ENCODE measurements around the gene TMEM128. TPM values are rescaled to one million over a fixed set of nuclear protein-coding genes. Genes with fewer than 3 reads are reported as not detected.

The TMEM128 gene
- total RNA-seq, 1 experiment from 2014 or later: 21.5 TPM

DNA sequence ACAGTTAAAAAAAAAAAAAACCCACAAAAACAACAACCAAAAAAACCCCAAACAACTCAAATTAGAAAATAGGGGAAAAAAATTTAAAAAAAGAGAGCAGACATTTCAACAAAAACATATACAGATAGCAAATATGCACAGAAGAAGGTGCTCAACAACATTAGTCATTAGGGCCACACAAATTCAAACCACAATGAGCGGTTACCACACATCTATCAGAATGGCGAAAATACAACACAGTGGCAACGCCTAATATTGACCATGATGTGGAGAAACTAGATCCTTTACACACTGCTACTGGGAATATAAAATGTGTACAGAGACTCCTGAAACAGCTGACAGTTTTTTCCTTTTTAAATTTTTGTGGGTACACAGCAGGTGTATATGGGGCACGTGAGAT lies 22.5 kb upstream of the TMEM128 start:
- Histone ChIP-seq H3K9ac (ENCODE audit: extremely low read depth, insufficient read length, low read length) (no peak overlapping the region), H3K23ac (ENCODE audit: insufficient read length, low read depth, low read length) (no peak overlapping the region), H2BK15ac (ENCODE audit: low read depth, low read length) (no peak overlapping the region), H2BK12ac (ENCODE audit: insufficient read length, low read depth, low read length) (no peak overlapping the region), H4K5ac (ENCODE audit: insufficient read length, low read depth, low read length) (no peak overlapping the region), H4K8ac (replicated peaks; ENCODE audit: insufficient read length, low read depth, low read length) (no peak overlapping the region), H2AFZ (ENCODE audit: low read length) (no peak overlapping the region), H2AK5ac (ENCODE audit: insufficient read length, low read length) (no peak overlapping the region), H4K91ac (ENCODE audit: insufficient read length, low read depth, low read length) (no peak overlapping the region), H3K56ac (ENCODE audit: insufficient read length, low read depth, low read length) (no peak overlapping the region), H3K23me2 (ENCODE audit: insufficient read length, low read depth, low read length, poor library complexity, severe bottlenecking) (no peaks in the 10 kb centered on the region), H3K4me1 (ENCODE audit: insufficient read depth, low read length) (no peaks in the 10 kb centered on the region), H3K79me2 (ENCODE audit: insufficient read depth, low read length) (no peaks in the 10 kb centered on the region), H2BK5ac (ENCODE audit: insufficient read length, low read length) (no peak overlapping the region), H3K9me3 (ENCODE audit: control insufficient read depth, low read depth, low read length) (no peaks in the 10 kb centered on the region), H4K20me1 (ENCODE audit: control insufficient read depth, insufficient read depth, insufficient read length) (no peaks in the 10 kb centered on the region), H3K14ac (ENCODE audit: insufficient read depth, low read length) (no peak overlapping the region), H3K27me3 (ENCODE audit: insufficient read depth, low read length) (no peaks in the 10 kb centered on the region), H2BK120ac (ENCODE audit: low read depth, low read length, poor library complexity, severe bottlenecking) (no peak overlapping the region), H3K4me2 (ENCODE audit: insufficient read depth, insufficient read length, low read length) (no peak overlapping the region), H2BK20ac (ENCODE audit: low read depth, low read length, poor library complexity, severe bottlenecking) (no peak overlapping the region), H3K79me1 (ENCODE audit: insufficient read depth, low read depth, low read length, poor library complexity, severe bottlenecking) (no peaks in the 10 kb centered on the region), H3T11ph (ENCODE audit: low read length) (no peak overlapping the region), H3K27ac (ENCODE audit: insufficient read length, low read depth, low read length) (no peak overlapping the region), H3K18ac (ENCODE audit: insufficient read length, low read depth, low read length) (no peak overlapping the region), H3K4ac (ENCODE audit: low read depth, low read length) (no peak overlapping the region)
- DNase-seq: no peak
- H3K36me3 Mint-ChIP-seq (ENCODE audit: insufficient read depth in 1 of 3, low read depth in 3 of 3): peaks cover 27 to 90% (median 50%) of the 10 kb centered on the region in 3 experiments; a peak in 6 of 7 replicates
- H3K27ac Mint-ChIP-seq: no peak overlapping the region
- H3K9me3 Mint-ChIP-seq: peaks cover 0 to 2% of the 10 kb centered on the region in 2 experiments; a peak in 1 of 5 replicates
- no peak overlapping the region for H3K4me3 Mint-ChIP-seq
- peaks cover 2% of the 10 kb centered on the region; the same call in 1 of the 2 replicates for H3K27me3 Mint-ChIP-seq (ENCODE audit: low read depth)
- H3K4me1 Mint-ChIP-seq: no peaks in the 10 kb centered on the region
- TF ChIP-seq, protein P1, sequence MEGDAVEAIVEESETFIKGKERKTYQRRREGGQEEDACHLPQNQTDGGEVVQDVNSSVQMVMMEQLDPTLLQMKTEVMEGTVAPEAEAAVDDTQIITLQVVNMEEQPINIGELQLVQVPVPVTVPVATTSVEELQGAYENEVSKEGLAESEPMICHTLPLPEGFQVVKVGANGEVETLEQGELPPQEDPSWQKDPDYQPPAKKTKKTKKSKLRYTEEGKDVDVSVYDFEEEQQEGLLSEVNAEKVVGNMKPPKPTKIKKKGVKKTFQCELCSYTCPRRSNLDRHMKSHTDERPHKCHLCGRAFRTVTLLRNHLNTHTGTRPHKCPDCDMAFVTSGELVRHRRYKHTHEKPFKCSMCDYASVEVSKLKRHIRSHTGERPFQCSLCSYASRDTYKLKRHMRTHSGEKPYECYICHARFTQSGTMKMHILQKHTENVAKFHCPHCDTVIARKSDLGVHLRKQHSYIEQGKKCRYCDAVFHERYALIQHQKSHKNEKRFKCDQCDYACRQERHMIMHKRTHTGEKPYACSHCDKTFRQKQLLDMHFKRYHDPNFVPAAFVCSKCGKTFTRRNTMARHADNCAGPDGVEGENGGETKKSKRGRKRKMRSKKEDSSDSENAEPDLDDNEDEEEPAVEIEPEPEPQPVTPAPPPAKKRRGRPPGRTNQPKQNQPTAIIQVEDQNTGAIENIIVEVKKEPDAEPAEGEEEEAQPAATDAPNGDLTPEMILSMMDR (conservative IDR thresholded peaks at IDR 0.05): no peak
- WGBS (ENCODE audit: extremely low coverage, insufficient read length, low lambda C conversion rate): no CpG with 5 or more reads among the region's 4 CpGs
